NCI-H2196 treated with DMSO at 0.1 percent for 48 hours (cell line): Measurements from ENCODE around the gene PABPN1L.
"Not testable (repeated sequence)": the region's sequence is repeated elsewhere in the genome, so short reads cannot be mapped to it uniquely, and the experiment has no call there.

Source experiments
- DNase-seq: peaks from one replicate; lab custom pipeline; 2025; ENCODE audit not compliant: unreplicated experiment; lab: John Stamatoyannopoulos, UW

PABPN1L gene

DNA sequence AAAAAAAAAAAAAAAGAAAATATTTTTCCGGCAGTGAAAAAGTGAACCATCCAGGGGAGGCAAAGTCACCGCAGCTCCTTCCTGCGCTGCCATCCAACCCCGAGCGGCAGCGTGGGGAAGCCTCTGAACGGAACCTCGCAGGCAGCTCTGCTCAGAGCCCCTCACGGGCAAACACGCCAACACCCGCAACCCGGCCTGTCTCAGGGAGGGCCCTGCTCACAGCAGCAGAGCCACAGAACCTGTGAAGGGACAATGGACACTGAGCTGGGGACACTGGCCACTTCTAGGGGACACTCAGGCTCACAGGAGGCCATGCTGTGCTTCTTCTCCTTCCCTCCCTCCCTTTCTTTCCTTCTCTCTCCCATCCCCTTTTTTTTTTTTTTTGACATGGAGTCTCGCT, 33.4 kb downstream of the PABPN1L start:
- DNase-seq = no peak

DNA sequence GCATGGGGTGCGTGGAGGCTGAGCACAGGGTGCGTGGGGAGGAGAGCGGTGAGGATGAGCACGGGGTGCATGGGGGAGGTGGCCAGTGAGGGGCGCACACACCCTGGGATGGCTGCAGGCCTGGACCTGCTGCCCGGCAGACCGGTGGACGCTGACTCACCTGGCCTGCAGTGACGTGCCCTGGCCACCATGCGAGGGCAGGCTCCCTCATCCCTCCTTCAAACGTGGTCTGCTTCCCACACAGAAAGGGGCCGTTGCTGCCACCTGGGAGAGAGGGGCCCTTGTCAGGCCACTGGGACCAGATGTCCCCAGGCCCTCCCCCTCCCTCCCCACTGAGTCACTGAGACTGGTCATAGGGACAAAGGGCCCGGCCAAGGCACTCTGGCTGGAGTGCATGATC, 34.6 kb downstream of the PABPN1L start:
- no peak for DNase-seq

DNA sequence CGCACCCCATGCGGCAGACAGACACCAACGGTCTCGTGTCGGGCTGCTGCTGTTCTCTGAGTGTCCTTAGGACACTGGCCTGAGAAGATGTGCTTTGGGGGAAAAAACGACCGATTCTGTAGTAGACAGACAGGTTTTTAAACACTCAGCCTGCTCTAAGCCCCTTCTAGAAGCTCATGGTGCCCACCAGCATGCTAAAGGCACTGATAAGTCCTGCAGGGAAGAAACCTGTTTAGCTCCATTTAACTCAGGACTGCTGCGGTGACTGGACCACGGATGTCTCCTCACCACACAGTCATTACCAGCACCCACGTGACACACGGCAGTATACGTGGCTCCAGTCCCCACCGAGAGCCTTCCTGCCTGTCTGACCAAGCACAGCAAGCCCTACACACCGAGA, 35.7 kb downstream of the PABPN1L start:
- no peak for DNase-seq

DNA sequence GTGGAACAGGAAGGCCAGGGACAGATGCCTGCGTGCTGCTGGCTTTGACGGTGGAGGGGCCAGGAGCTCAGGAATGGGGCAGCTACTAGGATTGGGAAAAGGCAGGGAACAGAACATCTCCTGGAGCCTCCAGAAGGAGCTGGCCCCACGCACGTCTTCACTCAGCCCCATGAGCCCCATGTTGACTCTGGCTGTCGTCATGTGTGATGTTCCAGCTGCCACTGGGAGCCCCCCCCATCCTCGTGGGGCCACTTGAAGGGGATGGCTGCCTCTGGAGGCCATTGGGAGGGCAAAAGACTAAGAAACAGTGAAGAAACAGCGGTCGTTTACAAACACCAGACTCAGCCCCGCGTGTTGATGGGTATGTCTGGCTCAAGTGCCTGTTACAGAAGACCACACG, 36.2 kb downstream of the PABPN1L start:
- DNase-seq = no peak

DNA sequence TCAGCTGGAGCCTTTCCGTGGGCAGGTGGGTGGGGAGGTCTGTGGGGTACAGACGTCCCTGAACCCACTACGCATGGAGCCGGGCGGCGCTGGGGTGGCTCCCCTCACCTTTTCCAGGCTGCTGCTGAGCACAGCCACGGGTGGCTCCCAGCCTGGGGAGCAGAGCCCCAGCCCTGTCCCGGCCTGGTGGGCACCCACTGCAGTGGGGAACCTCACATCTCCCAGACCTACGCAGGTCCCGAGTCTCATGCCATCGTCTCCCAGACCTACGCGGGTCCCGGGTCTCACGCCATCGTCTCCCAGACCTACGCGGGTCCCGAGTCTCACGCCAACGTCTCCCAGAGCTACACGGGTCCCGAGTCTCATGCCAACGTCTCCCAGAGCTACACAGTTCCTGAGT, 37.7 kb downstream of the PABPN1L start:
- no peak for DNase-seq

DNA sequence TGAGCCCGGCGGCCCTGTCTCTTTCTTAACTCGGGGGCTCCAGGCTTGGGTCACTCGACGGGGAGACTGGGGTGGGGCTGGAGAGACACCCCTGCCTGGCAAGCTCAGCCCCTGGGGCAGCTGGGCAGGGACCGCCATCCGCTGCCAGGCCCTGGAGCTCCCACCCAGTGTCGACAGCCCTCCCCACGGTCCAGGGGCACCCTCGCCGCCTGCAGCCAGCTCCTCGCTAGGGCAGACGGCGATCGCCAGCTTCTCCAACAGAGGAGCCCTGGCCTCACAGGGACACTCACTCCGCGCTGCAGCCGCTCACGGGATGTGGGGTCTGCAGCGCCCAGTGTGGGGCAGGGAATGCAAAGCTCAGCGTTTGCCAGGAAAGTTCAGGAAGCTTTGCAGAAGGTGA, 38.7 kb downstream of the PABPN1L start:
- no peak for DNase-seq

DNA sequence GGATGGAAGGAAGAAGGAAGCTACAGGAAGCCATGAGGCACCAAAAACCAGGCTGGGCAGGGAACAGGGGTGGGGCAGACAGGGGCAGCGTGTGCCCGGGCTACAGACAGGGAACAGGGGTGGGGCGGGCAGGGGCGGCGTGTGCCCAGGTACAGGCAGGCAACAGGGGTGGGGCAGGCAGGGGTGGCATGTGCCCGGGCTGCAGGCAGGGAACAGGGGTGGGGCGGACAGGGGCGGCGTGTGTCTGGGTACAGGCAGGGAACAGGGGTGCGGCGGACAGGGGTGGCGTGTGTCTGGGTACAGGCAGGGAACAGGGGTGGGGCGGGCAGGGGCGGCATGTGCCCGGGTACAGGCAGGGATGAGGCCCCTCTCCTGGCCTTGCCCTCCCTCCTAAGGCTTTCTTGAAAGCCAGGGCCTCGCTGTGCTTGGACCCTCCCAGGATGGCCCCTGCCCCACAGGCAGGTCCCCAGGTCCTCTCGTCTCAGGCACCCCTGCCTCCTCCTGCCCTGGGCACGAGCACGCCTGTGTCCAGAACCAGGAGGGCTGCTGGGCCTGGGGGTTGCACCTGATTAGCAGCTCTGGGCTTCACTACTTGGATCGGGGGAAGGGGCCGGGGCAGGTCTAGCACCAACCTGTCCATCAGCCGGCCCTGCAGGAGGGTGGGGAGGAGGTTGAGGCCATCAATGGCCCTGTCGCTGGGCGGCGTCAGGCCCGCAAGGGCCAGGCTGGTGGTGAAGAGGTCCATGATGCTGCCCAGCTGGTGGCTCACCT, 40.2 kb downstream of the PABPN1L start:
- no peak for DNase-seq

DNA sequence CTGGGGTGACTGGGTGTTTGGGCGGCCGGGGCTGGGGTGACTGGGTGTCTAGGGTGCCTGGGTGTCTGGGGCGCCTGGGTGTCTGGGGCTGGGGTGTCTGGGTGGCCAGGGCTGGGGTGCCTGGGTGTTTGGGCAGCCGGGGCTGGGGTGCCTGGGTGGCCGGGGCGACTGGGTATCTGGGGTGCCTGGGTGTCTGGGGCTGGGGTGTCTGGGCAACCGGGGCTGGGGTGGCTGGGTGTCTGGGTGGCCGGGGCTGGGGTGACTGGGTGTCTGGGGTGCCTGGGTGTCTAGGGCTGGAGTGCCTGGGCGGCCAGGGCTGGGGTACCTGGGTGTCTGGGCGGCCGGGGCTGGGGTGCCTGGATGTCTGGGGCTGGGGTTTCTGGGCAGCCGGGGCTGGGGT, 41.3 kb downstream of the PABPN1L start:
- no peak for DNase-seq

DNA sequence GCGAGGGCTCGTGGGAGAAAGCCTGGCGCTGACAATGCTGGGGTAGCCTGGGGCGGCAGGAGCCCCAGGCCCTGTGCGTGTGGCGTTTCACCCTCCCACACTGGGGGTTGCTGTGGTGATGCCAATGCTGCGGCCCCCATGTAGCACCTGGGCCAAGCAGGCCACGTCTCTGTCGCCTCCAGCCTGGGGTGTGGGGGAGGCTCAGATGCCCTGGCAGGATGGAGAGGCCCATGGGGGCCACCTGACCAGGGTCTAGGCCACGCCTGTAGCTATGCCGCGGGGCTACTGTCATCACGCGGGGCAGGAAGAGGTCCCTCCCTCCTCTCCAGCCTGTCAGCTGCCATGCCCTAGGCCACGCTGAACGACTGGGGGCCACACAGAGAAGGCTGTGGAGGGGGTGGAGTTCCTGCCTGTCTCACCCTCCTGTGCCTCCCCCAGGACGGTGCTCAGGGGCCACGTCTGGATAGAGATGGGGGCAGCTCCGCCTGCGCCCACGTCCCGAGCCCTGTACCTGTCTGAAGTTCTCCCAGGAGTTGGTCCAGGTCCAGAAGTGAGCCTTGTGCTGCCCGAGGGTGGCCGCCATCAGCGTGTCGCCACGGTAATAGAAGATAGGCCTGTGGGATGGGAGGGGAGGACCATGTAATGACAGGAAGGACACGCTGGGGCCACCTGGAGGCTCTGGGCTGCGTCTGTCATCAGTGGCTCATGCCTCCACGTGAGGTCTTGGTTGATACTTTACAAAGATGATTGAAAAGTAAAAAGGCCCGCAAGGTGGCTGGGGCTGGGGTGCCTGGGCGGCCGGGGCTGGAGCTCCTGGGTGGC, 42.0 kb downstream of the PABPN1L start:
- DNase-seq = no peak

DNA sequence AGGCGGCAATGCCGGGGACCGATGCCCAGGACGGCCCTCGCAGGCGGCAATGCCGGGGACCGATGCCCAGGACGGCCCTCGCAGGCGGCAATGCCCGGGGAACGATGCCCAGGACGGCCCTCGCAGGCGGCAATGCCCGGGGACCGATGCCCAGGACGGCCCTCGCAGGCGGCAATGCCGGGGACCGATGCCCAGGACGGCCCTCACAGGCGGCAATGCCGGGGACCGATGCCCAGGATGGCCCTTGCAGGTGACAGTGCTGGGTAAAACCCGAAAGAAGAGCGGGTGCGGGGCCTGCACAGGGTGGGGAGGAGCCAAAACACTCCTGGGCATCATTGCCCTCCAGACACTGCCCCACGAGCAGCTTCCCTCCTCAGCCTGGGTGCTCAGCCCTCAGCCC, 42.8 kb downstream of the PABPN1L start:
- not testable (repeated sequence) for DNase-seq

DNA sequence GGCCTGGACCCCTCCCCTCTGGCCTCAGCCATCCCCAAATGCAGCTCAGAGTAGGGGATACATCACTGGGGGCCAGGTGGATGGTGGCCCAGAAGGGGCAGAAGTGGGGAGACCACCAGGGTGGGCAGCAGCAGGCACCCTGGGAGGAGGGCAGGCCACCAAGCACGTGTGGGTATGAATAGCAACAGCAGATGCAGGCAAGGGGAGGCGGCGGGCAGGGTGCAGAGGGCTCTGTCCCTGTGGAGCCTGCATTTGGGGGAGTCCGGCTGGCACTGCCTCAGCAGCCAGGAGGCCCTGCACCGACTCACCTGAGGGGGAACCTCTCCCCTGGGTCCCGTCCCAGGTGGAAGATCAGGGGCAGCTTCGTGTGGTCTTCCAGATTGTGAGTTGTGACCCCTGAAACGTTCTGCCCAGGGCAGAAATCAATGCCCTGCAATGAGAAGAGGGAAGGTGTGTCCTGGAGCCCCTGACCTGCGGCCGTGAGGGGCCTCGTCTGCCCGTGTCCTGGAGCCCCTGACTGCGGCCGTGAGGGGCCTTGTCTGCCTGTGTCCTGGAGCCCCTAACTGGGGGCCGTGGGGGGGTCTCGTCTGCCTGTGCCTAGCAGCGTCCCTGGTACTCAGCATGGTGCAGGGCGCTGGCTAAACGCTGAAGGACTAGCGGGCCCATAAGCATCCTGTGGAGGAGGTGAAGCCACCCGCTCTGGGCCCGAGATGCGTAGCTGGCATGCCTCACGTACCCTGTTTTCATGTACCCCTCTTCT, 44.0 kb downstream of the PABPN1L start:
- DNase-seq = no peak

DNA sequence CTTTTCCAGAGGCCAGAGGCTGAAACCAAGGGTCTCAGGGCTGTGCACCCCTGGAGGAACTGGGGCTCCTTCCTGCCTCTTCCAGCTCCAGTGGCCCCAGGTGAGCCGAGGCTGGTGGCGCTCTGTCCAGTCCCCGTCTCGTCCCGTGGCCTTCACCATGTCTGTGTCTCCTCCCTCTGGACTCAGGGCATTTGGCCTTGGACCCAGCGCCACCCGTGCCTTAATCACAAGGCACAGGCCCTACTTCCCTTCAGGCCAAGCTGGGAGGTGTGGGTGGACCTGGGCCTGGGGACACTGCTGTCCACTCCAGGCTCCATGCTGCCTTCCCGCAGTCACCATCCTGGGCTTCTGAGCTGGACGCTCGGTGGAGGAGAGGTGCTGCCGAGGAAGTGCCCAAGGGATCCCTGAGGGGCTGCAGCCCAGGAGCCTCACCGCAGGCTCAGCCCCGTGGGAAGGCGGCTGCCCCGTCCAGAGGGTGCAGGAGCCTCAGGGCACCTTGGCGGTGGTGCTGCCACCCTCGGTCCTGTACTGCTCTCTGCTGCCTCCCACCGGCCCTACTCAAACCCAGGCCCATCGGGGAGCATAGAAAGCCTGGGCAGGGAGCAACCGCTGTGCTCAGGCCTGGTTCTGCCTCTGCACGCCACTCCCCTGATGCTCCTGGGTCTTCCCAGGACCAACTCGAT, 45.2 kb downstream of the PABPN1L start:
- no peak for DNase-seq

DNA sequence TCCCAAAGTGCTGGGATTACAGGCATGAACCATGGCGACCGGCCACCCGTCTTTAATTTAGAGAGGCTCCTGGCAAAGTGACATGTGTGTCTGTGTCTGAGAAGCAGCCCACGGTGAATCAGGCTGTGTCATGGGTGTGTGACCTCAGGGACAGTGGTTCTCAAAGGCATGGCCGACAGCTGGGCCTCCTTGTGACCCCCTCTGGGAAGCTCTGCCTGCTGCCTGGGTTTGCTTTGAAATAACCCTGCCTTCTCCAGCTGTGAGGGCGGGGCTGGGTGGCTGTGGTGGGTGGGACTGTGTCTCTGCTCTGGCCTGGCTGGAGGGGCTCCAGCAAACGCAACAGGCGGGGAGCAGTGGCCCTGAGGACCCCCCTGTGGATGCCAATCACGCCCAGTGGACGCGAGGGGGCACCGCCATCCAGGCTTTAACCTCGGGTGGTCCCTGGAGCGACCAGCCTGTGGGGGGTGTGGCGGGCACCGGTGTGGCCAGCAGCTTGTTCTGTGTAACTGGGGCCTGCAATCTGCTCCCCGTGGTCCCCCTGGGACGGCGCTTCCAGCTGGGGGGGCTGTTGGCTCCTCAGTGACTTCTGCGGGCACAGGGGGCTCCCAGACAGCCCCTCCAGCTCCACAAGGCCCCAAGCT, 46.0 kb downstream of the PABPN1L start:
- DNase-seq = no peak

DNA sequence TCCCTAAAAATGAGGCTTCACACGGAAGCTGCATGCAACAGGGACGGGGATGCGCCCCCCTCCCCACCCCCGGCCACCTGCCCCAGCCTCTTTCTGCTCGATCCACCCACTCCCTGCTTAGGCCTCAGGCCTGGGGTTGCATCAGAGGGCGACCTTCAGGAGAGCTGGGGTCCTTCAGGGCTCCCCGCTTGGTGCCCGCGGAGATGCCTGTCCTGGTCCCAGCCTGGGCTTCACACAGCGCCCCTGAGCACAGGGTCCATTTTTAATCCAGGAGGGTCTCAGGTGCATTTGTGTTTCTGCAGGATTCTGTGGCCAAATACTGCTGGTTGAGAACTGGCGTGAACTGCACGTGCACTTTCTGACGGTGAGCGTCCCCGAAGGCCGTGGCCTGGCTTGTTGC, 47.3 kb downstream of the PABPN1L start:
- DNase-seq = no peak

DNA sequence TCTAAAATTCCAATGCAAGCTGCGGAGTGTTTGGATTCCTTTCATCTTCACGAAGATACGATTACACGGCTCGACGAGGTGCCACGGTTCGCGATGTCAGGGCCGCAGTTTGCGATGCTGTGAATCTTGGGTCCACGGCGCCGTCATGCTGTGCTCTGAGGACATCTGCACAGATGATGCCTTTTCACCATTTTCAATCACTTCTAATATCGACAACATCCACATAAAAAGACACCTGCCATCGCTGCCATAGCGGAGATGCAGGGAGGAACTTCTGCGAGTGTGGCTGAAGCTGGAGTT, 47.9 kb downstream of the PABPN1L start:
- DNase-seq = no peak

DNA sequence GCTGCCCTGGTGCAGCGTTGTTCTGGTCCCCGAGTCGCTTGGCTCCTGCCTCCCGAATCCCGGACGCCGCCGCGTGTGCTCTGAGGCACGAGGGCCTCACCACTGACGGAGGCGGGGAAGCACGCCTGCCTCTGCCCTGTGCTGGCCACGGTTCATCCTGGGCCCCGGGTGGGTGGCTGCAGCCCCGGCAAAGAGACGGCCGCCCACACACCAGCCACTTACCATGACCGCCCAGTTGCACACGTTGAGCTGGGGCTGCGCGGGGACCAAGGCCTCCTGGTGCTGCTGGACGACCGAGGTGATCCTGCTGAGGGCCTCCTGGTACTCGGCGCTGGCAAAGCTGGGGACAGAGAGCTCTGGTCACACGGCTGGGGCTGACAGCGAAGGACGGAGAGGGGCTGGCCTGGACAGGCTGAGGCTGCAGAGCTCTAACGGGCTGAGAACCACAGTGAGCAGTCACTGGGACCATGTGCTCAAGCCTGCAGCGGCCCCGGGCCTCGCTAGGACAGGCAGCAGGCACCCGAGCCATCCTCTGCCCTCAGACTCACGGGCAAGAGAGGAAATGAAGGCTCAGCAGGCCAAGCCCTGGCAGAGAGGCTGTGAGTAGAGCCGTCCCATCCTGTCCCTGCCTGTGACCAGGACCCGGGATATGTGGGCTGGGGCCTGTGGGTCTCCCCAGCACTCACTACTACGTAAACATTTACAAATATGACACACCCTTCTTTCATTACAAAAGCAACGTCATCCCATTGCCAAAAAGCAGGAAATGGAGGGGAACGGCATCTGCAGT, 48.5 kb downstream of the PABPN1L start:
- no peak for DNase-seq

DNA sequence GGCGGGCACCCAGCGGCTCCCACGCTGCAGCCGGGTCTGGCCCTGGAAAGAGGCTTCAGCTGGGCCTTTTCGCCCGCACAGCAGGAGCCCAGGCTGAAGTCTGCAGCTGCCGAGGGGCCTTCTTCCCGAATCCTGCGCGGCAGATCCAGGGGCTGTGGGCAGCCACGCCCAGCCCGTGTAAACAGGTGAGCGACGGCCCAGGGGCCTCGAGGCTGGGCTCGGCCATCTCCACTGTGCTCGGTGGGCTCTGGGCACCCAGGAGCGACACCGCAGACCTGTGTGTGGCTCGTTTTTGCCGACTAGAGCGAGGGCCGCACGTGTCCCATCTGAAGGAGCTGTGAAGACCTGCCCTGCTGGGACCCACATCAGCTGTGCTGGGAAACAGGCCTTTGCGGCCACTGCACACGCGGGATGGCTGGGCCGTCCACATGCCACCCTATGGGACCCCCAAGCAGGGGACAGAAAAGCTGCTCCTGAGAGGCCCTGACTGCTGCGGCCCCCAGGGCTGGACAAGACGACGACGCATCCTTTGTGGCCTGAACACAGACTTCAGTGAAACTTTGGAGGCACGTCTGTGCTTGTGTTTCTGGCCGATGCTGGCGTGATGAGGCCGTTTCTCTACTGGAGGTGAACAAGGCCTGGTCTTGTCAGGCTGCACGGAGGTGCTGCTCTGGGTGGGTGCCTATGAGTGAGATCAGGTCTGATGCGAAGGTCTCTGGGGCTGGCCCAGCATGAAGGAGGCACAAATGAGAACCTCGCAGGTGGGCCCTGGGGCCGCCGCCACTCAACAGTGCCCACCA, 49.5 kb downstream of the PABPN1L start:
- DNase-seq = no peak

DNA sequence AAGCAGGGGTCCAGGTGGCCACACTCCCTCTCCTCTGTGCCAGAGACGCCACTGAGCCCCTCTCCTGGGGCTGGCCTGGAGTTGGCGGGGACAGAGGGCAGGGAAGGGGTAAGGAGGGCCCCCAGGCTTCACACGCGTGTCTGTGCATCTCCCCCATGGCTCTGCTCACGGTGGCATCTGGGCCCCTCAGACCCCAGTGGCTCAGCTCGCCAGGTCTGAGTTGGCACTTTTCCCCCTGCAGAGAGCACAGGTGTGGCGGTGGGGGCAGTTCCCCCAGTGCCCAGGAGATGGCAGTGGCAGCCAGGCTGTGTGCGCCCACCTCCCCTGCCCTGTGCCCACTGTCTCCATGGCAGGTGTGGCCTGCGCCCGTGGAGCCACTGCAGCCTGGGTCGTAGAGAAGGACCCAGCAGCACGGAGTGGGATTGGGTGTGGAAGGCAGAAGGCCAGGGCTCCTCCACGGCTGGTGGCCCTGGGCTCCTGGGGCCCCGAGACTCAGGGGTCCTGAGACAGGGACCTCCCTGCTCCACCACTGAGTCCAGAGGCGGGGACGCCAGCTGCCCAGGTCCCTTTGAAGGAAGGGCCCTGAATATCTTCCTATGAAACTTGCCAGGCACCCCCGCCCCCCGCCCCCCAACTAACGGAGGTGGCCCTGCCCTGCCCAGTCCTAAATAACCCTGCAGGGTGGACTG, 50.4 kb downstream of the PABPN1L start:
- no peak for DNase-seq

DNA sequence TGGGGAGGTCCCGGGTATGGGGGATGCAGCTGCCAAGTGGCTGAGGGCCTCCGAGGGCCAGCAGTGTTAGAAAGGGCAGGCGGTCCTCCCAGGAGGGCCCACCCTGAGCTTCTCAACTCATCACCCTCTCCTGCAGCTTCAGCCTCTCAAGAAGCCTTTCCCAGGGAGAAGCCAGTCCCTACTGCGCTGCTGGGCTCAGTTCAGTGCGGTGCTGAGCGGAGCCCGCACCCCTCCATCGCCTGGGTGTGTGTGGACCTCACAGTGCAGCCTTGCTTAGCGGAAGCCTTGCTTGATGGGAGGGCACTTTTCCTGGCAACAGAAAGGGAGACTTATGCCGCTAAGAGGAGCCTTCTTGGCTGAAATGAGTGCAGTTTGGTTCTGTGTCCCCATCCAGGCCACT, 51.2 kb downstream of the PABPN1L start:
- DNase-seq = no peak
